HepG2 (cell line): ENCODE measurements around the gene TXNIP. TPM values are rescaled to one million over a fixed set of nuclear protein-coding genes. Genes with fewer than 3 reads are reported as not detected.

Experiments
- AHDC1 ChIP-seq: sonication (generic); formaldehyde crosslinking; IDR thresholded peaks from 2 replicates; pipeline ENCODE4 v1.5.1; 2020; ENCODE audit warnings: mild to moderate bottlenecking, missing genetic modification reagents, borderline replicate concordance
- CAMTA2 ChIP-seq: sonication (generic); formaldehyde crosslinking; IDR thresholded peaks from 2 replicates; pipeline ENCODE4 v1.4.0; 2020; ENCODE audit warnings: mild to moderate bottlenecking, missing genetic modification reagents, borderline replicate concordance
- CEBPZ ChIP-seq: IDR thresholded peaks from 2 replicates; pipeline ENCODE4 v1.6.1; 2012; ENCODE audit warnings: low read length, improper control_type of control experiment
- MATR3 ChIP-seq: sonication (generic); formaldehyde crosslinking; IDR thresholded peaks from 2 replicates; pipeline ENCODE4 v1.4.0; 2020; ENCODE audit warnings: missing genetic modification reagents
- SMC3 ChIP-seq: IDR thresholded peaks from 2 replicates; pipeline ENCODE4 v1.6.1; 2011; ENCODE audit warnings: low read length, improper control_type of control experiment
- SNAPC2 ChIP-seq: sonication (generic); formaldehyde crosslinking; IDR thresholded peaks from 2 replicates; pipeline ENCODE4 v1.8.1; 2022; ENCODE audit warnings: mild to moderate bottlenecking, missing genetic modification reagents
- SOX13 ChIP-seq, 3 experiments: fragments of 450-650 bp in 1 of 3; sonication (generic) in 1 of 3; formaldehyde crosslinking in 1 of 3; IDR thresholded peaks in 2 of 3; conservative IDR thresholded peaks in 1 of 3; 2 replicates each; pipeline versions ENCODE4 v1.5.0 to v1.6.1; 2016 to 2020; ENCODE audit warnings: antibody characterized with exemption in 1 of 3, mild to moderate bottlenecking in 1 of 3, missing compliant biosample characterization in 1 of 3, missing genetic modification reagents in 1 of 3, moderate library complexity in 1 of 3
- STAT5B ChIP-seq: sonication (generic); formaldehyde crosslinking; IDR thresholded peaks from 2 replicates; pipeline ENCODE4 v1.4.0; 2020; ENCODE audit warnings: missing genetic modification reagents
- STAT6 ChIP-seq: sonication (generic); formaldehyde crosslinking; IDR thresholded peaks from 2 replicates; pipeline ENCODE4 v1.4.0; 2020; ENCODE audit warnings: missing genetic modification reagents, mild to moderate bottlenecking, borderline replicate concordance
- TEF ChIP-seq: sonication (generic); formaldehyde crosslinking; IDR thresholded peaks from 2 replicates; pipeline ENCODE4 v1.5.0; 2020; ENCODE audit warnings: missing genetic modification reagents
- ZNF138 ChIP-seq: sonication (generic); formaldehyde crosslinking; IDR thresholded peaks from 2 replicates; pipeline ENCODE4 v1.5.0; 2020; ENCODE audit warnings: mild to moderate bottlenecking, low read depth, missing genetic modification reagents
- ZNF33A ChIP-seq: sonication (generic); formaldehyde crosslinking; IDR thresholded peaks from 2 replicates; pipeline ENCODE4 v1.5.1; 2020; ENCODE audit warnings: missing genetic modification reagents, mild to moderate bottlenecking, moderate library complexity, borderline replicate concordance
- ZNF549 ChIP-seq: sonication (generic); formaldehyde crosslinking; IDR thresholded peaks from 2 replicates; pipeline ENCODE4 v1.5.0; 2020; ENCODE audit warnings: missing genetic modification reagents
- polyA plus RNA-seq, 8 experiments: library from polyadenylated mRNA; depleted of rRNA in 3 of 8; stranded (reverse) in 7 of 8; unstranded in 1 of 8; fragments of >200 nt; fragmentation: Illumina TruSeq in 4 of 8; extraction: Trizol in 4 of 8; gene quantifications; 2 replicates each; pipeline versions ENCODE4 v1.2.1 to v1.2.3, GENCODE V29; 2011 to 2016; ENCODE audit warnings: low read depth in 4 of 8, missing spikeins in 1 of 8, mixed read lengths in 1 of 8; ENCODE audit not compliant: insufficient read depth in 1 of 8
- total RNA-seq, 5 experiments: library from RNA; depleted of rRNA; stranded (reverse); fragments of >200 nt; fragmentation: Illumina TruSeq; extraction: Trizol; gene quantifications; 2 replicates each; pipeline ENCODE4 v1.2.3, GENCODE V29; 2016; ENCODE audit warnings: low read depth in 1 of 5

TXNIP gene
- total and polyA plus RNA-seq, 2 of the 13 experiments (the other 11 are each of a cell fraction or from before 2014, with no cell fraction given), result 24.4 to 237 TPM

GRCh38 chr1:146036241-146036964, 40.0 kb upstream of the TXNIP start (continued):
- TF ChIP-seq ZNF33A (CRISPR knock-in tag) (no peak), TEF (CRISPR knock-in tag) (peak; percentile 6; the same call in 1 of the 2 replicates), CEBPZ (no peak), SMC3 (no peak), ZNF138 (no peak), CAMTA2 (CRISPR knock-in tag) (no peak), STAT5B (CRISPR knock-in tag) (no peak), ZNF549 (no peak), SOX13 (IDR thresholded peaks at IDR 0.05) (no peak), SOX13 (CRISPR knock-in tag; conservative IDR thresholded peaks at IDR 0.05 in 1 of 2, IDR thresholded peaks at IDR 0.05 in 1 of 2) (no peak), STAT6 (CRISPR knock-in tag) (0 out of 2 replicates have a peak, but pooled peaks have one; percentile 14), MATR3 (no peak), AHDC1 (no peak), SNAPC2 (CRISPR knock-in tag) (peak; percentile 72; the same call in 1 of the 2 replicates)
